Trophoblast cell (in vitro differentiated cells and primary cell): ENCODE results near the gene FES.

ENCODE experiments used
- DNase-seq, 2 donors: peaks; one replicate each; pipeline ENCODE4 v3.0.0-alpha.2; 2016
- H2AFZ ChIP-seq: 2 replicates; pipeline ENCODE4 v1.6.1; 2013; ENCODE audit warnings: low read length, moderate library complexity, mild to moderate bottlenecking; ENCODE audit not compliant: insufficient read depth, poor library complexity
- H2AK5ac ChIP-seq: 2 replicates; pipeline ENCODE4 v1.6.1; 2013; ENCODE audit warnings: mild to moderate bottlenecking, low read length
- H2BK120ac ChIP-seq: 2 replicates; pipeline ENCODE4 v1.6.1; 2013; ENCODE audit warnings: low read length, mild to moderate bottlenecking, moderate library complexity; ENCODE audit not compliant: insufficient read depth, poor library complexity
- H2BK12ac ChIP-seq: 2 replicates; pipeline ENCODE4 v1.6.1; 2013; ENCODE audit warnings: mild to moderate bottlenecking, low read length, moderate library complexity
- H2BK5ac ChIP-seq: 2 replicates; pipeline ENCODE4 v1.6.1; 2013; ENCODE audit warnings: low read length, low read depth, moderate library complexity, mild to moderate bottlenecking; ENCODE audit not compliant: poor library complexity
- H3K14ac ChIP-seq: 2 replicates; pipeline ENCODE4 v1.6.1; 2013; ENCODE audit warnings: mild to moderate bottlenecking, low read length
- H3K18ac ChIP-seq: 2 replicates; pipeline ENCODE4 v1.6.1; 2013; ENCODE audit warnings: mild to moderate bottlenecking, low read length
- H3K23ac ChIP-seq: 2 replicates; pipeline ENCODE4 v1.6.1; 2013; ENCODE audit warnings: low read length
- H3K27ac ChIP-seq: 2 replicates; pipeline ENCODE4 v1.5.1; 2013; ENCODE audit warnings: low read depth, mild to moderate bottlenecking, inconsistent platforms, low read length, moderate library complexity
- H3K27me3 ChIP-seq: 2 replicates; pipeline ENCODE4 v1.6.1; 2013; ENCODE audit warnings: inconsistent platforms, mild to moderate bottlenecking, low read length, moderate library complexity; ENCODE audit not compliant: insufficient read depth
- H3K36me3 ChIP-seq, 2 experiments: 1 replicate in 1 of 2; 2 replicates in 1 of 2; pipeline ENCODE4 v1.6.1; 2013; ENCODE audit warnings: low read length in 2 of 2, mild to moderate bottlenecking in 2 of 2, moderate library complexity in 1 of 2; ENCODE audit not compliant: insufficient read depth in 2 of 2, control insufficient read depth in 1 of 2
- H3K4ac ChIP-seq: 2 replicates; pipeline ENCODE4 v1.6.1; 2013; ENCODE audit warnings: low read depth, mild to moderate bottlenecking, low read length, moderate library complexity
- H3K4me1 ChIP-seq, 2 experiments: 1 replicate in 1 of 2; 2 replicates in 1 of 2; pipeline ENCODE4 v1.6.1; 2013; ENCODE audit warnings: low read length in 2 of 2, mild to moderate bottlenecking in 2 of 2, moderate library complexity in 1 of 2; ENCODE audit not compliant: insufficient read depth in 2 of 2, control insufficient read depth in 1 of 2
- H3K4me2 ChIP-seq: 2 replicates; pipeline ENCODE4 v1.6.1; 2013; ENCODE audit warnings: inconsistent platforms, mild to moderate bottlenecking, low read length, moderate library complexity
- H3K4me3 ChIP-seq: 2 replicates; pipeline ENCODE4 v1.5.1; 2013; ENCODE audit warnings: mild to moderate bottlenecking, low read depth, low read length, inconsistent platforms
- H3K79me1 ChIP-seq: one replicate; pipeline ENCODE4 v1.6.1; 2013; ENCODE audit warnings: low read length
- H3K79me2 ChIP-seq: 2 replicates; pipeline ENCODE4 v1.6.1; 2013; ENCODE audit warnings: low read length, mild to moderate bottlenecking; ENCODE audit not compliant: control insufficient read depth, insufficient read depth, poor library complexity
- H3K9ac ChIP-seq: 2 replicates; pipeline ENCODE4 v1.6.1; 2013; ENCODE audit warnings: mild to moderate bottlenecking, low read length
- H3K9me3 ChIP-seq: 2 replicates; pipeline ENCODE4 v1.6.1; 2013; ENCODE audit warnings: low read depth, mild to moderate bottlenecking, control low read depth, inconsistent platforms, low read length; ENCODE audit not compliant: insufficient read depth
- H4K12ac ChIP-seq: 2 replicates; pipeline ENCODE4 v1.6.1; 2013; ENCODE audit warnings: low read depth, mild to moderate bottlenecking, low read length, moderate library complexity
- H4K8ac ChIP-seq: 2 replicates; pipeline ENCODE4 v1.6.1; 2013; ENCODE audit warnings: low read depth, mild to moderate bottlenecking, low read length, moderate library complexity
- H4K91ac ChIP-seq: one replicate; pipeline ENCODE4 v1.6.1; 2013; ENCODE audit warnings: low read depth, mild to moderate bottlenecking, low read length, moderate library complexity
- WGBS: extraction: QIAGEN DNeasy Blood & Tissue Kit; methylation state at CpG from one replicate; pipeline ENCODE4 v1.1.7; 2013; ENCODE audit warnings: missing lambda C conversion rate; ENCODE audit not compliant: insufficient read length, insufficient coverage; ENCODE audit errors: extremely low coverage; 5-methylcytosine and 5-hydroxymethylcytosine counted together

FES gene

GRCh38 chr15:90939756-90940155 is 55.5 kb downstream of the FES start:
- Histone ChIP-seq H3K9me3 (no peaks in the 10 kb centered on the region), H2BK12ac (no peak overlapping the region), H3K4me2 (no peak overlapping the region), H4K8ac (no peak overlapping the region), H3K18ac (no peak overlapping the region), H3K4me3 (no peak overlapping the region), H2AK5ac (no peak overlapping the region), H2BK120ac (no peak overlapping the region), H2BK5ac (no peak overlapping the region), H3K79me2 (peaks cover 7% of the 10 kb centered on the region), H4K12ac (no peak overlapping the region), H3K14ac (no peak overlapping the region), H3K4ac (no peak overlapping the region), H3K4me1 (peaks cover 8 to 10% of the 10 kb centered on the region in 2 experiments), H3K23ac (no peak overlapping the region), H4K91ac (no peak overlapping the region), H3K79me1 (peaks cover 5% of the 10 kb centered on the region), H3K36me3 (peaks cover 55 to 57% of the 10 kb centered on the region in 2 experiments), H3K27ac (no peak overlapping the region), H3K9ac (no peak overlapping the region), H3K27me3 (no peaks in the 10 kb centered on the region), H2AFZ (no peak overlapping the region)
- no peak for DNase-seq
- no CpG with 5 or more reads among the region's 7 CpGs for WGBS

GRCh38 chr15:90941038-90941437 is 56.7 kb downstream of the FES start:
- Histone ChIP-seq H3K14ac (no peak overlapping the region), H3K36me3 (peaks cover 59 to 65% of the 10 kb centered on the region in 2 experiments), H3K9me3 (no peaks in the 10 kb centered on the region), H2AK5ac (no peak overlapping the region), H4K8ac (no peak overlapping the region), H3K4me2 (no peak overlapping the region), H3K79me1 (no peaks in the 10 kb centered on the region), H3K23ac (no peak overlapping the region), H3K9ac (no peak overlapping the region), H2BK12ac (no peak overlapping the region), H4K91ac (no peak overlapping the region), H2BK5ac (no peak overlapping the region), H3K27me3 (no peaks in the 10 kb centered on the region), H3K79me2 (no peaks in the 10 kb centered on the region), H4K12ac (no peak overlapping the region), H2AFZ (no peak overlapping the region), H2BK120ac (no peak overlapping the region), H3K4ac (no peak overlapping the region), H3K18ac (no peak overlapping the region), H3K27ac (no peak overlapping the region), H3K4me1 (peaks cover 3 to 4% of the 10 kb centered on the region in 2 experiments), H3K4me3 (no peak overlapping the region)
- no CpG with 5 or more reads among the region's 4 CpGs for WGBS
- no peak for DNase-seq

- Histone ChIP-seq H4K8ac (no peak overlapping the region), H3K4me3 (no peak overlapping the region), H3K9me3 (no peaks in the 10 kb centered on the region), H3K23ac (no peak overlapping the region), H3K79me2 (no peaks in the 10 kb centered on the region), H3K4me2 (no peak overlapping the region), H2AK5ac (no peak overlapping the region), H2BK120ac (no peak overlapping the region), H2AFZ (no peak overlapping the region), H2BK12ac (no peak overlapping the region), H3K14ac (no peak overlapping the region), H4K12ac (no peak overlapping the region), H3K79me1 (no peaks in the 10 kb centered on the region), H3K27ac (no peak overlapping the region), H3K9ac (no peak overlapping the region), H2BK5ac (no peak overlapping the region), H4K91ac (no peak overlapping the region), H3K27me3 (no peaks in the 10 kb centered on the region), H3K4me1 (no peaks in the 10 kb centered on the region), H3K36me3 (peaks cover 71 to 74% of the 10 kb centered on the region in 2 experiments), H3K18ac (no peak overlapping the region), H3K4ac (no peak overlapping the region)
- no peak for DNase-seq
- WGBS = no CpG with 5 or more reads among the region's 12 CpGs
Measured at GRCh38 chr15:90942354-90943120, 58.2 kb downstream of the FES start.

DNA sequence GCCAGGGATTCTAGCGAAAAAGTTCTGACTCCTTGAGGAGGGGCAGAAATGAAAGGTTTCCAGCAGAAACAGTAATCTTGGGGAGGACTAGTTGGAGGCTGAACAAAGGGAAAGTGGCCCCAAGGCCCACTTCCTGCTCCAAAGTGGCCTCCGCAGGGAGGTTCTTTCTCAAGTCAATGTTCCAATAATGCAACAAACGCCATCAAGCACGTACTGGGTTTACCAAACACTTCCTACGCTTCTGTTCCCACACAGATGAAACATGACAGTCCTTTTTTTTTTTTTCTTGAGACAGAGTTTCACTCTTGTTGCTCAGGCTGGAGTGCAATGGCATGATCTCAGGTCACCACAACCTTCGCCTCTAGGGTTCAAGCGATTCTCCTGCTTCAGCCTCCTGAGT is 60.8 kb downstream of the FES start:
- H2BK120ac ChIP-seq = no peak overlapping the region
- H3K79me1 ChIP-seq = no peaks in the 10 kb centered on the region
- no CpG with 5 or more reads among the region's 7 CpGs for WGBS
- H3K23ac ChIP-seq = no peak overlapping the region
- H3K9me3 ChIP-seq = peaks cover 2% of the 10 kb centered on the region
- no peak for DNase-seq
- H4K91ac ChIP-seq = no peak overlapping the region
- H3K36me3 ChIP-seq = peaks cover 80 to 84% of the 10 kb centered on the region in 2 experiments
- H3K79me2 ChIP-seq = no peaks in the 10 kb centered on the region
- H3K18ac ChIP-seq = no peak overlapping the region
- no peak overlapping the region for H3K14ac ChIP-seq
- H3K27me3 ChIP-seq = no peaks in the 10 kb centered on the region
- H2AFZ ChIP-seq = no peak overlapping the region
- H2BK12ac ChIP-seq = no peak overlapping the region
- no peaks in the 10 kb centered on the region for H3K4me1 ChIP-seq
- no peak overlapping the region for H3K27ac ChIP-seq
- H2BK5ac ChIP-seq = no peak overlapping the region
- no peak overlapping the region for H3K4ac ChIP-seq
- H3K4me3 ChIP-seq = no peak overlapping the region
- H4K12ac ChIP-seq = no peak overlapping the region
- H3K9ac ChIP-seq = no peak overlapping the region
- H4K8ac ChIP-seq = no peak overlapping the region
- no peak overlapping the region for H2AK5ac ChIP-seq
- no peak overlapping the region for H3K4me2 ChIP-seq
